SU-DHL-6 (cell line): ENCODE measurements around the gene TSC22D4.

Experiments
- H2AFZ ChIP-seq: fragments of 200-600 bp; sonication (generic); 2 replicates; pipeline ENCODE4 v1.6.1; 2014; ENCODE audit warnings: low read depth, mild to moderate bottlenecking, moderate library complexity, mixed read lengths, antibody characterized with exemption, low read length; ENCODE audit not compliant: severe bottlenecking
- H3F3A ChIP-seq: fragments of 200-600 bp; shearing (Covaris generic); 2 replicates; pipeline ENCODE4 v1.6.0; 2016; ENCODE audit warnings: antibody characterized with exemption, mild to moderate bottlenecking; ENCODE audit not compliant: insufficient read depth
- H3K27ac ChIP-seq: fragments of 200-600 bp; sonication (generic); 2 replicates; pipeline ENCODE4 v1.5.1; 2016; ENCODE audit warnings: low read depth, mild to moderate bottlenecking, low read length, moderate library complexity, mixed read lengths
- H3K27me3 ChIP-seq: fragments of 200-600 bp; sonication (generic), shearing (Covaris generic); 2 replicates; pipeline ENCODE4 v1.6.0; 2014; ENCODE audit warnings: mild to moderate bottlenecking, low read length
- H3K36me3 ChIP-seq: fragments of 200-600 bp; sonication (generic); 2 replicates; pipeline ENCODE4 v1.6.1; 2014; ENCODE audit warnings: mild to moderate bottlenecking, low read length, mixed read lengths
- H3K4me2 ChIP-seq: fragments of 300-600, 200-600 bp; shearing (Covaris generic), sonication (generic); 2 replicates; pipeline ENCODE4 v1.6.0; 2014; ENCODE audit warnings: low read length, low read depth, mild to moderate bottlenecking; ENCODE audit not compliant: poor library complexity, severe bottlenecking
- H3K4me3 ChIP-seq: fragments of 200-600 bp; sonication (generic); 2 replicates; pipeline ENCODE4 v1.5.1; 2014; ENCODE audit warnings: antibody characterized with exemption, low read length, mild to moderate bottlenecking, mixed read lengths; ENCODE audit not compliant: insufficient read depth, poor library complexity, severe bottlenecking
- H3K79me2 ChIP-seq: fragments of 200-600 bp; sonication (generic); 2 replicates; pipeline ENCODE4 v1.6.1; 2014; ENCODE audit warnings: mild to moderate bottlenecking, low read length, moderate library complexity; ENCODE audit not compliant: insufficient read depth
- H3K9ac ChIP-seq: fragments of 200-600 bp; sonication (generic); 2 replicates; pipeline ENCODE4 v1.7.0; 2014; ENCODE audit warnings: mild to moderate bottlenecking, low read length
- H3K9me2 ChIP-seq: fragments of 200-600 bp; sonication (generic); replicated peaks from 2 replicates; pipeline ENCODE4 v1.6.1; 2014; ENCODE audit warnings: low read length; ENCODE audit not compliant: insufficient read depth
- H3K9me3 ChIP-seq: fragments of 200-600 bp; sonication (generic); 2 replicates; pipeline ENCODE4 v1.6.1; 2014; ENCODE audit warnings: low read length, mixed read lengths; ENCODE audit not compliant: insufficient read depth
- H4K20me1 ChIP-seq: fragments of 200-600 bp; sonication (generic); 2 replicates; pipeline ENCODE4 v1.6.1; 2014; ENCODE audit warnings: low read depth, mild to moderate bottlenecking, antibody characterized with exemption, low read length, moderate library complexity, mixed read lengths
- CTCF ChIP-seq: fragments of 200-600 bp; sonication (generic); IDR thresholded peaks from one replicate; pipeline ENCODE4 v1.5.1; 2017; ENCODE audit warnings: antibody characterized with exemption, mild to moderate bottlenecking, low read length, moderate library complexity; ENCODE audit not compliant: insufficient read depth, poor library complexity, severe bottlenecking
- EZH2phosphoT487 ChIP-seq: fragments of 200-600 bp; sonication (generic), shearing (Covaris generic); conservative IDR thresholded peaks from 2 replicates; pipeline ENCODE4 v1.6.1; 2018; ENCODE audit warnings: mild to moderate bottlenecking, antibody characterized with exemption, low read length, moderate library complexity, mixed read lengths

Gene TSC22D4

GRCh38 chr7:100471021-100471420, 8.0 kb downstream of the TSC22D4 start:
- H3K27me3 ChIP-seq: no peaks in the 10 kb centered on the region
- H3K36me3 ChIP-seq: no peaks in the 10 kb centered on the region
- no peaks in the 10 kb centered on the region for H3K9me2 ChIP-seq
- no peak overlapping the region for H3K4me2 ChIP-seq
- no peak overlapping the region for H3K9ac ChIP-seq
- no peaks in the 10 kb centered on the region for H3K9me3 ChIP-seq
- no peaks in the 10 kb centered on the region for H3F3A ChIP-seq
- H4K20me1 ChIP-seq: no peaks in the 10 kb centered on the region
- no peak for TF ChIP-seq EZH2phosphoT487
- TF ChIP-seq CTCF: no peak
- H2AFZ ChIP-seq: no peak overlapping the region
- no peak overlapping the region for H3K27ac ChIP-seq
- H3K4me3 ChIP-seq: no peak overlapping the region
- H3K79me2 ChIP-seq: no peaks in the 10 kb centered on the region

GRCh38 chr7:100469227-100470044, 9.6 kb downstream of the TSC22D4 start:
- H3F3A ChIP-seq: no peaks in the 10 kb centered on the region
- H3K27ac ChIP-seq: no peak overlapping the region
- no peak overlapping the region for H3K4me3 ChIP-seq
- no peaks in the 10 kb centered on the region for H3K36me3 ChIP-seq
- H4K20me1 ChIP-seq: no peaks in the 10 kb centered on the region
- H3K9me2 ChIP-seq: no peaks in the 10 kb centered on the region
- TF ChIP-seq CTCF (peak; percentile 83), EZH2phosphoT487 (no peak)
- no peaks in the 10 kb centered on the region for H3K9me3 ChIP-seq
- H2AFZ ChIP-seq: no peak overlapping the region
- no peak overlapping the region for H3K9ac ChIP-seq
- no peaks in the 10 kb centered on the region for H3K79me2 ChIP-seq
- H3K27me3 ChIP-seq: no peaks in the 10 kb centered on the region
- H3K4me2 ChIP-seq: no peak overlapping the region

GRCh38 chr7:100467638-100468373, 11.2 kb downstream of the TSC22D4 start:
- no peaks in the 10 kb centered on the region for H3K79me2 ChIP-seq
- H3K9ac ChIP-seq: no peak overlapping the region
- no peak overlapping the region for H2AFZ ChIP-seq
- no peak overlapping the region for H3K27ac ChIP-seq
- no peak overlapping the region for H3K4me3 ChIP-seq
- H3K27me3 ChIP-seq: no peaks in the 10 kb centered on the region
- H3K4me2 ChIP-seq: no peak overlapping the region
- TF ChIP-seq EZH2phosphoT487: no peak
- TF ChIP-seq CTCF: no peak
- no peaks in the 10 kb centered on the region for H4K20me1 ChIP-seq
- H3F3A ChIP-seq: no peaks in the 10 kb centered on the region
- no peaks in the 10 kb centered on the region for H3K9me2 ChIP-seq
- H3K36me3 ChIP-seq: no peaks in the 10 kb centered on the region
- no peaks in the 10 kb centered on the region for H3K9me3 ChIP-seq
